Right forelimb (tissue), 1 donor: ENCODE data around the gene ZP3.
"Not testable (repeated sequence)": the region's sequence is repeated elsewhere in the genome, so short reads cannot be mapped to it uniquely, and the experiment has no call there.

Experiments
- DNase-seq: peaks from one replicate; pipeline ENCODE4 v3.0.0-alpha.2; 2018

Gene ZP3

GRCh38 chr7:76424413-76425111 lies at the start of gene ZP3:
ZP3 (plus strand) TSS chr7:76424950; CDS start chr7:76424965, 15 bp downstream.
- DNase-seq = no peak

- DNase-seq = no peak
Measured at GRCh38 chr7:76375251-76375650, 49.5 kb upstream of the ZP3 start.

- no peak for DNase-seq
Measured at GRCh38 chr7:76377186-76377918, 47.4 kb upstream of the ZP3 start.

DNA sequence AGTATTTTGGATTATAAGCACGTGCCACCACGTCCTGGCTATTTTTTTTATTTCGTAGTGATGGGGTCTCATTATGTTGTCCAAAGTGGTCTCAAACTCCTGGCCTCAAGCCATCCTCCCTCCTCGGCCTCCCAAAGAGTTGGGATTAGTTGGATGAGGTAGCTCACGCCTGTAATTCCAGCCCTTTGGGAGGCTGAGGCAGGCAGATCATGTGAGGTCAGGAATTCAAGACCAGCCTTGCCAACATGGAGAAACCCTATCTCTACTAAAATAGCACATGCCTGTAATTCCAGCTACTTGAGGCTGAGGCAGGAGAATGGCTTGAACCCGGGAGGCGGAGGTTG lies 44.2 kb upstream of the ZP3 start:
- no peak for DNase-seq

DNA sequence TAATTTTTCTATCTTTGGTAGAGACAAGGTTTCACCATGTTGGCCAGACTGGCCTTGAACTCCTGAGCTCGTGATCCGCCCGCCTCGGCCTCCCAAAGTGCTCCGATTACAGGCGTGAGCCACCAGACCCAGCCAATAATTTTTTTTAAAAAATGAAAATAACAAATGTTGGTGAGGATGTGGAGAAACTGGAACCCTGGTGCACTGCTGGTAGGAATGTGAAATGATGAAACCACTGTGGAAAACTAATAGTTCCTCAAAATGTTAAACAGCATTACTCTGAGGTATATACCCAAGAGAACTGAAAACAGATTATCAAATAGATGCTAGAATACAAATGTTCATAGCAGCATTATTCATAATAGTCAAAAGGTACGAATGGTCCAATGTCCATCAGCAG lies 42.9 kb upstream of the ZP3 start:
- no peak for DNase-seq

DNA sequence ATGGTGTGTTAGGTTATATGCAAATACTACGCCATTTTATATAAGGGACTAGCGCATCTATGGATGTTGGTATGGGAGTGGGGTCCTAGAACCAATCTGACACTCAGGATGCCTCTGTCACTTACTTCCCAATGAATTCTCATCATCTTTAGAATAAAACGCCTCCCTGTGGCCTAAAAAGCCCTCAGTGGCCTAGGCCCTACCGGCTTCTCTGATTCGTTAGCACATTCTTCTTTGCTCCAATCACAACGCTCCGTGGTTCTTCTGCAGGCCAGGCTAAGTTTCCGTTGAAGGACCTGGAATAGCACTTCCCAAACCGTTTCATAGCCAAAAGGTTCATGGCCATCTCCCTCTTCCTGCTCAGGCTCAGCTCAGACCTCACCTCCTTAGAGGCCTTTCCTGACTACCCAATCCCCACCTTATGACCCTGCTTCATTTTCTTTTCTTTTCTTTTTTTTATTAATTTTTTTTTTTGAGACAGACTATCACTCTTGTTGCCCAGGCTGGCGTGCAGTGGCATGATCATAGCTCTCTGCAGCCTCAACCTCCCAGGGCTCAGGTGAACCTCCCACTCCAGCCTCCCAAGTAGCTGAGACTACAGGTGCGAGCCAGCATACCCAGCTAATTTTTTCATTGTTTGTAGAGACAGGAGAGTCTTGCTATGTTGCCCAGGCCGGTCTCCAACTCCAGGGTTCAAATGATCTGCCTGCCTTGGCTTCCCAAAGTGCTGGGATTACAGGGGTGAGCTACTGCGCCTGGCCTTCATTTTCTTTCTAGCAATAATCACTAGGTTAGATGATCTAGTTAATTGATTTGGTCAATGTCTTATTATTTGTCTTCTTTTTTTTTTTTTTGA lies 41.4 kb upstream of the ZP3 start:
- DNase-seq = no peak

DNA sequence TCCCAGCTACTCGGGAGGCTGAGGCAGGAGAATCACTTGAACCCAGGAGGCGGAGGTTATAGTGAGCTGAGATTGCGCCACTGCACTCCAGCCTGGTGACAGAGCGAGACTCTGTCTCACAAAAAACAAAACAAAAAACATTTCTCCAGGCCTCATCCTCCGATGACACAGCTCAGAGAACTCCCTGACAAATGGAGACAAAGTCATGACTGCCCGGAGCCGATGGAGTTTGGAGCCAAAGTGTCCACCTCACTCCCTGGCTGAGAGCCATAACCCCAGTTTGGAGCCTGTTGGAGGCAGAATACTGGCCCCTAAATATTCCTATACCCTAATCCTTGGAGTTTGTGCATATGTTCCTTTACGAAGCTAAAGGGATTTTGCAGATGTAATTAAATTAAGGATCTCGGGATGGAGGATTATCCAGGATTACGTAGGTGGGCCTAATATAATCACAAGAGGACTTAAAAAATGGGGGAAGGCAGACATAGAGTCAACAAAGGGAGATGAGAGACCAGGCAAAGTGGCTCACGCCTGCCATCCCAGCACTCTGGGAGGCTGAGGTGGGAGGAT lies 38.0 kb upstream of the ZP3 start:
- DNase-seq = no peak

GRCh38 chr7:76387789-76388188 lies 37.0 kb upstream of the ZP3 start:
- not testable (repeated sequence) for DNase-seq

- no peak for DNase-seq
Measured at GRCh38 chr7:76390092-76390491, 34.7 kb upstream of the ZP3 start.

DNA sequence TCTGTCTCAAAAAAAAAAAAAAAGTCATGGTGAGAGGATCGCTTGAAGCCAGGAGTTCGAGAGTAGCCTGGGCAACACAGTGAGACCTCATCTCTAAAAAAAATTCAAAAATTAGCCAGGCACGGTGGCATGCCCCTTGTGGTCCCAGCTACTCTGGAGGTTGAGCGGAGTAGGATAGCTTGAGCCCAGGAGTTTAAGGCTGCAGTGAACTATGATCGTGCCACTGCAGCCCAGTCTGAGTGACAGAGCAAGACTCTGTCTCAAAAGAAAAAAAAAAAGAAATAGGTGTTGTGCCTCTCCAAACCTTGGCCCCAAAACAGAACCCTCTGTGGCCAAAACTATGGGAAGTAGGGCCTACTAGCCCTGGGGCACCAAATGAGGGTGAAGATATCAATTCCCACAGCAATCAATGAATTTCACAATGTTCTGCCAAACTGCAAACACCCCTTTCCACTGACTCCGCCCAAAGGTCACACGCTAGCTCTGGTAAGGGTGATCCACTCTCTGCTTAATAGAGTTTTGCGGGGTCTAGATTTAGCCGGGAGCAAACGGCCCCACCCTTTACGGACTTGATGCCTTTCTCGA lies 32.1 kb upstream of the ZP3 start:
- no peak for DNase-seq

DNA sequence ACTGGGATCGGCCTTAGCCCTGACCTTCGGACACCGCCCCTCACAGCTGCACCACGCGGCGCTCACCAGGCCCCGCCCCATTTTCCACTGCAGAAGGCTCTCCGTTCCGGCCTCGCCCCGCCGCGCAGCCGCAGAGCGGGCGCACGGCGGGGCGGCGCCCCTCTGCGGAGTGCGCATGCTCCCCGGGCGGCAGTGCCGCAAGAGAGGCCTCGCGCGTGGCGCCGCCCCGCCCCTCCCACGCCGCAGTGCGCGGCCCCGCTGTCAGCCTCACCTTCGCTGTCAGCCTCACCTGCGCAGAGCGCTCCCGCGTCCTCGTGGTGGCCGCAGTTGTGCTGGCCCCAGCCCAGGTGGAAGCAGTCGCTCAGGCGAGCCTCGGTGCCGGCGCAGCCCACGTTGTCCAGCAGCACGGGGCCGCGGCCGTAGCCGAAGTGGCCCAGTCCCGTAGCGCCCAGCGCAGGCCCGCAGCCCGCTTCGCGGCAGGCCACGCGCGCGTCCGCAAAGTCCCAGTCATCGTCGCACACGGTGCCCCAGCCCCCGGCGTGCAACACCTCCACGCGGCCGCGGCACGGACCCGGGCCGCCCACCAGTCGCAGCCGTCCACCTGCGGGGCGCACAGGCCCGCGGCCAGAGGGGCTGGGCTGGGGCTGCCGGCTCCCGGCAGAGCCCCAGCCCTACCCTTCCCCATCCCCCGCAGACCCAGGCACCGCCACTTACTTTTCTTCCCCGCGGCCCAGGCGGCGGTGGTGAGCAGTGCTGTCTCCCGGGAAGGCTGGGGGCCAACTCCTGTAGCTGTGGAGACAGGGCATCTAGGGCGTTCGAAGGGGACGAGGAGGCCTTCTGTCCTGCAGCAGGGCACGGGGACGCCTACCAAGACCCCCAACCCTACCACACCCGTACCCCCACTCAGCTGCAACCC lies 31.4 kb upstream of the ZP3 start:
- DNase-seq = peak; percentile 95

GRCh38 chr7:76394957-76395356 lies 29.8 kb upstream of the ZP3 start:
- DNase-seq = no peak

- not testable (repeated sequence) for DNase-seq
Measured at GRCh38 chr7:76395605-76395964, 29.2 kb upstream of the ZP3 start.

GRCh38 chr7:76395965-76396726 lies 28.6 kb upstream of the ZP3 start:
- no peak for DNase-seq

GRCh38 chr7:76396864-76397263 lies 27.9 kb upstream of the ZP3 start:
- DNase-seq = no peak

DNA sequence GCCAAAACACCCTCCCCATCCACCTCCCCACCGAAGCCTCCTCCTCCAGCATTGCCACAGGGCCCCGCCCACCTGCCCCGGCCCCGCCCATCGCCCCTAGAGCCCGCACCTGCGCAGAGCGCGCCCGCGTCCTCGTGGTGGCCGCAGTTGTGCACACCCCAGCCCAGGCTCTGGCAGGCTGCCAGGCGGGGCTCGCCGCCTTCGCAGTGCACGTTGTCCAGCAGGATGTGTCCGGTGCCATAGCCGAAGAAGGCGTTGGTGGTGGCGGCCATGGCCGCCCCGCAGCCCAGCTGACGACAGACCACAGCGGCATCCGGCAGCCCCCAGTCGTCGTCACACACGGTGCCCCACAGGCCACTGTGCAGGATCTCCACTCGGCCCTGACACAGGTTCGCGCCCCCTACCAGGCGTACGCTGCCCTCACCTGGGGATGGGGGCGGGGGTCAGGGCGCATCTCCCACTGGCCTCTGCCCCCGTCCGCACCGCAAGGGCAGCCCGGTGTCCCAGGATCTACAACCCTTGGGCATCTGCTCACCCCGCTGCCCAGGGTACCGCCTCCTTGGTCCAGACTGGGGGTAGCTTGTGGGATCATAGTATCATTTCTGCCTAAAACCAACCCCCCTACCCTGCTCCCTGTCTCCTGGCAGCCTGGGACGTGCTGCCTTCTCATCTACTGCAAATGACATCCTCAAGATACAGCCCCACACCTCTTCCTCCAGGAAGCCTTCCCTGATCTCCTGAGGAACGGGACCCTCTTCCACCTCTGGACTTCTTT lies 27.2 kb upstream of the ZP3 start:
- DNase-seq = peak; percentile 81

DNA sequence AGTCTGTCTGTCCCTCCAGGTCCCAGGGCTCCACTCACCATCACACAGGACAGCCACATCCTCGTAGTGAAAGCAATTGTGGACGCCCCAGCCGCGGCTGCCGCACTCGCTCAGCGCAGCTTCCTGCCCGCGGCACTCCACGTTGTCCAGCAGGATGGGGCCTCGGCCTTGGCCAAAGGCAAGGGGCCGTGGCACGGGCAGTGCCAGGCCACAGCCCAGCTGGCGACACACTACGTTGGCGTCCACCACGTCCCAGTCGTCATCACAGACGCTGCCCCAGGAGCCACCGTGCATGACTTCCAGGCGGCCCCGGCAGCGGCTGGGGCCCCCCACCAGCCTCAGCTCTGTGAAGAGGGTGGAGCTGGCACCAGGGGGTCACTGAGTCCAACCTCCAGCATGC lies 24.5 kb upstream of the ZP3 start:
- no peak for DNase-seq

DNA sequence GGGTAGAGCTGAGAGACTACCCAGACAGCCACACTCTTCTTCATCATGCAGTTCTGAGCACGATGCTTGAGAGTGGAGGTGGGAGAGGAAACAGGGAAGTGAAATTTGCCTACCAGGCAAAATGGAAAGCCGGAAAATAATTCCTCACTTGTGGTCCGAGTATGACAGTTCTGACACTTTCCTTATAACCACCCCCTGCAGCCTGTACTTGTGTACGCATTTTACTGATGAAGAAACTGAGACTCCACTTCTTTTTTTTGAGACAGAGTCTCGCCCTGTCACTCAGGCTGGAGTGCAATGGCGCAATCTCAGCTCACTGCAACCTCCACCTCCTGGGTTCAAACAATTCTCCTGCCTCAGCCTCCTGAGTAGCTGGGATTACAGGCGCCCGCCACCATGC lies 21.7 kb upstream of the ZP3 start:
- DNase-seq = not testable (repeated sequence)

DNA sequence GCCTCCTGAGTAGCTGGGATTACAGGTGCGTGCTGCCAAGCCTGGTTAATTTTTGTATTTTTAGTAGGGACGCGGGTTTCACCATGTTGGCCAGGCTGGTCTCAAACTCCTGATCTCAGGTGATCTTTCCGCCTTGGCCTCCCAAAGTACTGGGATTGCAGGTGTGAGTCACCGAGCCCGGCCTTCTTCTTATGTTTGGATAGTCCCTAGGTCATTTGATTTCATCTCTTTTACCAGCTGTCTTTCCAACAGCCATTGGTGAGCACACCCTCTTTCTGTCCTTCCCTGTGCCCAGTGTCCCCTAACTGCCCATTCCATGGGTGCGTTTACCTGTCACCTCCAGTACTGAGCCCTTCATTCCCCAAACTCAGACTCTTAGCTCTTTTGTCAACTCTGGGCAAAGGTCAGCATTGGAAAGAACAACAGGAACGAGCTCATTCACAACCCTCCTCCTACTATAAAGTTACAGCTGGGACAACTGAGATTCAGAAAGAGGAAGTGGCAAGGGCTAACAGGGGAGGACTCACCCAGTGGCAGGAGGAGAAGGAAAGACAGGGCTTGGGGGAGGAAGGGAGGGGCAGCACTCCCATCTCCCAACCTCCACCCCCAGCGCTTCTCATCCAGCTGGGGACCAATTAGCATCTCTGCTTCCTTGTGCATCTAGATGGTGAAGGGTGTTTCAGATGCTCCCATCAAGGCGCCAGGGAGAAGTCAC lies 20.8 kb upstream of the ZP3 start:
- DNase-seq = no peak

GRCh38 chr7:76405738-76406137 lies 19.0 kb upstream of the ZP3 start:
- DNase-seq = no peak
